ENCODE results near the gene SLC35E1. TPM values are rescaled to one million over a fixed set of nuclear protein-coding genes. Genes with fewer than 3 reads are reported as not detected.

Gene SLC35E1
- total RNA-seq, 1 experiment from 2014 or later, result 43.5 TPM

DNA sequence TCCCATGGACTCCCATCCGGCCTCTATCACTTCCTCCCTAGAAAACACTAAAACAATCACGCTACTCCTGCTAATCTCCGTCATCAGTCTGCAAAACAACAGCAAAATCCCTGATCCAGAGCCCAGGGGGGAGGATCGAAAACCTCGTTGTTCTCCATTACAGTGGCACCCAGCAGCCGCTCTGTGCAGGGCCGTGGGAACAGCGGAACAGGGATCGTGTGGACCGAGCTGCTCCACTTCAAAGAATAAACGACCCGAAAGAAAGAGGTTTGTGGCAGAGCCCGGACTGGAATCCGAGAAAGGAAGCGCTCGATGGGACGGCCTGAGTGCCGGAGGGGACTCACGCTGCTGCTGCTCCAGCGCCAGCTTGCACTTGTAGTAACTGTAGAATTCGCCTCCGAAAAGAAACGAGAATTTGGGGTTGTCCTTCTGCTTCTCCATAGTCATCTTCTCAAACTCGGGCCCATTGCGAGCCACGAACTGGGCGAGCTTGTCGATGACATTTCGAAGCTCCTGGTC lies 30.6 kb downstream of the SLC35E1 start:
- intact Hi-C loops (cut with micrococcal nuclease; ENCODE audit: unreplicated experiment), result no loop called here
- H3K4me1 ChIP-seq (ENCODE audit: control insufficient read depth, insufficient read depth, low read length), result peaks cover 8% of the 10 kb centered on the region; the same call in 1 of the 2 replicates
- ChIA-PET POLR2A (interaction anchor here (0.6 kb wide), 1 partner anchor 148 kb away, joined by 13 read pairs; no protein-coding TSS in a partner anchor), CTCF (no interaction called here)
- peaks cover 4% of the 10 kb centered on the region for H3K36me3 ChIP-seq (ENCODE audit: control insufficient read depth, insufficient read depth, low read length)
- DNase-seq (ENCODE audit: low read depth, low spot score), result no peak
- no peak for TF ChIP-seq POLR2AphosphoS5 (IDR thresholded peaks at IDR 0.05; ENCODE audit: low read depth, low read length)
- TF ChIP-seq TCF7L2 (IDR thresholded peaks at IDR 0.05; ENCODE audit: low read depth, low read length), result no peak
- TF ChIP-seq, protein P1, sequence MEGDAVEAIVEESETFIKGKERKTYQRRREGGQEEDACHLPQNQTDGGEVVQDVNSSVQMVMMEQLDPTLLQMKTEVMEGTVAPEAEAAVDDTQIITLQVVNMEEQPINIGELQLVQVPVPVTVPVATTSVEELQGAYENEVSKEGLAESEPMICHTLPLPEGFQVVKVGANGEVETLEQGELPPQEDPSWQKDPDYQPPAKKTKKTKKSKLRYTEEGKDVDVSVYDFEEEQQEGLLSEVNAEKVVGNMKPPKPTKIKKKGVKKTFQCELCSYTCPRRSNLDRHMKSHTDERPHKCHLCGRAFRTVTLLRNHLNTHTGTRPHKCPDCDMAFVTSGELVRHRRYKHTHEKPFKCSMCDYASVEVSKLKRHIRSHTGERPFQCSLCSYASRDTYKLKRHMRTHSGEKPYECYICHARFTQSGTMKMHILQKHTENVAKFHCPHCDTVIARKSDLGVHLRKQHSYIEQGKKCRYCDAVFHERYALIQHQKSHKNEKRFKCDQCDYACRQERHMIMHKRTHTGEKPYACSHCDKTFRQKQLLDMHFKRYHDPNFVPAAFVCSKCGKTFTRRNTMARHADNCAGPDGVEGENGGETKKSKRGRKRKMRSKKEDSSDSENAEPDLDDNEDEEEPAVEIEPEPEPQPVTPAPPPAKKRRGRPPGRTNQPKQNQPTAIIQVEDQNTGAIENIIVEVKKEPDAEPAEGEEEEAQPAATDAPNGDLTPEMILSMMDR (IDR thresholded peaks at IDR 0.05), result no peak
- TF ChIP-seq, protein P2, sequence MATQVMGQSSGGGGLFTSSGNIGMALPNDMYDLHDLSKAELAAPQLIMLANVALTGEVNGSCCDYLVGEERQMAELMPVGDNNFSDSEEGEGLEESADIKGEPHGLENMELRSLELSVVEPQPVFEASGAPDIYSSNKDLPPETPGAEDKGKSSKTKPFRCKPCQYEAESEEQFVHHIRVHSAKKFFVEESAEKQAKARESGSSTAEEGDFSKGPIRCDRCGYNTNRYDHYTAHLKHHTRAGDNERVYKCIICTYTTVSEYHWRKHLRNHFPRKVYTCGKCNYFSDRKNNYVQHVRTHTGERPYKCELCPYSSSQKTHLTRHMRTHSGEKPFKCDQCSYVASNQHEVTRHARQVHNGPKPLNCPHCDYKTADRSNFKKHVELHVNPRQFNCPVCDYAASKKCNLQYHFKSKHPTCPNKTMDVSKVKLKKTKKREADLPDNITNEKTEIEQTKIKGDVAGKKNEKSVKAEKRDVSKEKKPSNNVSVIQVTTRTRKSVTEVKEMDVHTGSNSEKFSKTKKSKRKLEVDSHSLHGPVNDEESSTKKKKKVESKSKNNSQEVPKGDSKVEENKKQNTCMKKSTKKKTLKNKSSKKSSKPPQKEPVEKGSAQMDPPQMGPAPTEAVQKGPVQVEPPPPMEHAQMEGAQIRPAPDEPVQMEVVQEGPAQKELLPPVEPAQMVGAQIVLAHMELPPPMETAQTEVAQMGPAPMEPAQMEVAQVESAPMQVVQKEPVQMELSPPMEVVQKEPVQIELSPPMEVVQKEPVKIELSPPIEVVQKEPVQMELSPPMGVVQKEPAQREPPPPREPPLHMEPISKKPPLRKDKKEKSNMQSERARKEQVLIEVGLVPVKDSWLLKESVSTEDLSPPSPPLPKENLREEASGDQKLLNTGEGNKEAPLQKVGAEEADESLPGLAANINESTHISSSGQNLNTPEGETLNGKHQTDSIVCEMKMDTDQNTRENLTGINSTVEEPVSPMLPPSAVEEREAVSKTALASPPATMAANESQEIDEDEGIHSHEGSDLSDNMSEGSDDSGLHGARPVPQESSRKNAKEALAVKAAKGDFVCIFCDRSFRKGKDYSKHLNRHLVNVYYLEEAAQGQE (IDR thresholded peaks at IDR 0.05; ENCODE audit: insufficient read depth in 1 of 2, low read depth in 2 of 2, low read length in 1 of 2), result no peak
- no peak for TF ChIP-seq SIN3A (IDR thresholded peaks at IDR 0.05; ENCODE audit: borderline replicate concordance, insufficient read depth, low read depth, low read length)
- H3K27ac ChIP-seq (ENCODE audit: low read length), result peak overlapping the region; percentile 89
- in situ Hi-C loops (cut with HindIII; ENCODE audit: low pct_unique_long_range_greater_than_20kb, low sequenced_read_pairs), result no loop called here
- ATAC-seq, result no peak
- BruUV-seq (replicated peaks), result TSS peak; percentile 92
- no peaks in the 10 kb centered on the region for H3K27me3 ChIP-seq (ENCODE audit: control insufficient read depth, insufficient read depth, low read length)
- no peaks in the 10 kb centered on the region for H3K9me3 ChIP-seq (ENCODE audit: control insufficient read depth, insufficient read depth, low read depth, low read length)
- peak overlapping the region; percentile 95 to 97 for H3K4me3 ChIP-seq (ENCODE audit: low read depth in 2 of 2, low read length in 2 of 2)

DNA sequence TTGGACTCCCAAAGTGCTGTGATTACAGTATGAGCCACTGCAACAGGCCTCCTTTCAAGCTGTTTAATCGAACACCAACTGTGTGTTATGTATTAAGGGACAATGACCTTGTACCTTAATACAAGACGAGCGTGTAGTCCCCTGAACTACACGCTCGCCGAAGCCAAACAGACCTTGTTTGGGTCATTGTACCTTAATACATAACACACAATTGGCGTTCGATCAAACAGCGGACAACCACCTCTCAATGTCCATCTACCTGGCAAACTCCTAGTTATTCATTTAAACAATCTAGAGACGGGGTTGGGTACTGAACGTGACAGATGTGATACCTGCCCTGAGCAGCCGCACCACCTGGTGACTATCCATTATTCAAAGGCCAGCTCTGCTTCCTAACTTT lies 31.3 kb downstream of the SLC35E1 start:
- in situ Hi-C loops (cut with HindIII; ENCODE audit: low pct_unique_long_range_greater_than_20kb, low sequenced_read_pairs) (no loop called here), intact Hi-C loops (cut with micrococcal nuclease; ENCODE audit: unreplicated experiment) (no loop called here)
- peaks cover 8% of the 10 kb centered on the region; the same call in 1 of the 2 replicates for H3K4me1 ChIP-seq (ENCODE audit: control insufficient read depth, insufficient read depth, low read length)
- H3K27ac ChIP-seq (ENCODE audit: low read length), result peak overlapping the region; percentile 89
- ChIA-PET CTCF (no interaction called here), POLR2A (interaction anchor here (0.6 kb wide), 1 partner anchor 147 kb away, joined by 13 read pairs; no protein-coding TSS in a partner anchor)
- peaks cover 4% of the 10 kb centered on the region for H3K36me3 ChIP-seq (ENCODE audit: control insufficient read depth, insufficient read depth, low read length)
- DNase-seq (ENCODE audit: low read depth, low spot score) (no peak), ATAC-seq (no peak)
- H3K9me3 ChIP-seq (ENCODE audit: control insufficient read depth, insufficient read depth, low read depth, low read length), result no peaks in the 10 kb centered on the region
- no peaks in the 10 kb centered on the region for H3K27me3 ChIP-seq (ENCODE audit: control insufficient read depth, insufficient read depth, low read length)
- H3K4me3 ChIP-seq (ENCODE audit: low read depth in 2 of 2, low read length in 2 of 2), result peak overlapping the region; percentile 95 to 97
- TF ChIP-seq, protein P2 (IDR thresholded peaks at IDR 0.05; ENCODE audit: insufficient read depth in 1 of 2, low read depth in 2 of 2, low read length in 1 of 2), result no peak
- TF ChIP-seq SIN3A (IDR thresholded peaks at IDR 0.05; ENCODE audit: borderline replicate concordance, insufficient read depth, low read depth, low read length) (no peak), POLR2AphosphoS5 (IDR thresholded peaks at IDR 0.05; ENCODE audit: low read depth, low read length) (no peak), TCF7L2 (IDR thresholded peaks at IDR 0.05; ENCODE audit: low read depth, low read length) (no peak)
- TF ChIP-seq, protein P1 (IDR thresholded peaks at IDR 0.05), result no peak
- BruUV-seq (replicated peaks), result no TSS peak
